ENCODE data around the gene FAM135A. TPM values are rescaled to one million over a fixed set of nuclear protein-coding genes. Genes with fewer than 3 reads are reported as not detected.

FAM135A gene
- total and polyA plus RNA-seq, 2 experiments from 2014 or later: 35.2 to 68.7 TPM

GRCh38 chr6:70538376-70538775, 125.1 kb downstream of the FAM135A start:
- H3K4me1 Mint-ChIP-seq: no peaks in the 10 kb centered on the region
- H3K9me3 Mint-ChIP-seq: no peaks in the 10 kb centered on the region
- Histone ChIP-seq H3K4me2 (no peak overlapping the region), H3K4me3 (no peak overlapping the region), H2AFZ (no peak overlapping the region), H3K36me3 (ENCODE audit: insufficient read depth) (0 out of 2 replicates have a peak, but pooled peaks cover 5% of the 10 kb centered on the region), H3K27ac (ENCODE audit: low read depth) (no peak overlapping the region), H3K4me1 (ENCODE audit: insufficient read depth) (no peaks in the 10 kb centered on the region), H3K79me2 (replicated peaks; ENCODE audit: insufficient read depth) (no peaks in the 10 kb centered on the region), H3K27me3 (ENCODE audit: insufficient read depth) (no peaks in the 10 kb centered on the region), H3F3A (replicated peaks; ENCODE audit: low read depth) (no peaks in the 10 kb centered on the region), H4K20me1 (replicated peaks; ENCODE audit: insufficient read depth) (no peaks in the 10 kb centered on the region; the same call in 1 of the 2 replicates), H3K9me2 (ENCODE audit: insufficient read depth) (no peaks in the 10 kb centered on the region)
- no peaks in the 10 kb centered on the region for H3K27me3 Mint-ChIP-seq (ENCODE audit: insufficient read depth, low read depth, poor library complexity)
- no peak overlapping the region for H3K4me3 Mint-ChIP-seq
- DNase-seq (ENCODE audit: low spot score) (no peak), ATAC-seq (no peak)
- no peak overlapping the region for H3K27ac Mint-ChIP-seq
- peaks cover 24% of the 10 kb centered on the region for H3K36me3 Mint-ChIP-seq (ENCODE audit: low read depth)
- no peak for TF ChIP-seq EZH2phosphoT487 (IDR thresholded peaks at IDR 0.05; ENCODE audit: unreplicated experiment)
- no peak for TF ChIP-seq ZNF114 (CRISPR knock-in tag; IDR thresholded peaks at IDR 0.05)
- TF ChIP-seq, protein P1, sequence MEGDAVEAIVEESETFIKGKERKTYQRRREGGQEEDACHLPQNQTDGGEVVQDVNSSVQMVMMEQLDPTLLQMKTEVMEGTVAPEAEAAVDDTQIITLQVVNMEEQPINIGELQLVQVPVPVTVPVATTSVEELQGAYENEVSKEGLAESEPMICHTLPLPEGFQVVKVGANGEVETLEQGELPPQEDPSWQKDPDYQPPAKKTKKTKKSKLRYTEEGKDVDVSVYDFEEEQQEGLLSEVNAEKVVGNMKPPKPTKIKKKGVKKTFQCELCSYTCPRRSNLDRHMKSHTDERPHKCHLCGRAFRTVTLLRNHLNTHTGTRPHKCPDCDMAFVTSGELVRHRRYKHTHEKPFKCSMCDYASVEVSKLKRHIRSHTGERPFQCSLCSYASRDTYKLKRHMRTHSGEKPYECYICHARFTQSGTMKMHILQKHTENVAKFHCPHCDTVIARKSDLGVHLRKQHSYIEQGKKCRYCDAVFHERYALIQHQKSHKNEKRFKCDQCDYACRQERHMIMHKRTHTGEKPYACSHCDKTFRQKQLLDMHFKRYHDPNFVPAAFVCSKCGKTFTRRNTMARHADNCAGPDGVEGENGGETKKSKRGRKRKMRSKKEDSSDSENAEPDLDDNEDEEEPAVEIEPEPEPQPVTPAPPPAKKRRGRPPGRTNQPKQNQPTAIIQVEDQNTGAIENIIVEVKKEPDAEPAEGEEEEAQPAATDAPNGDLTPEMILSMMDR (conservative IDR thresholded peaks at IDR 0.05; ENCODE audit: low read depth in 2 of 2): no peak
- TF ChIP-seq, protein P2, sequence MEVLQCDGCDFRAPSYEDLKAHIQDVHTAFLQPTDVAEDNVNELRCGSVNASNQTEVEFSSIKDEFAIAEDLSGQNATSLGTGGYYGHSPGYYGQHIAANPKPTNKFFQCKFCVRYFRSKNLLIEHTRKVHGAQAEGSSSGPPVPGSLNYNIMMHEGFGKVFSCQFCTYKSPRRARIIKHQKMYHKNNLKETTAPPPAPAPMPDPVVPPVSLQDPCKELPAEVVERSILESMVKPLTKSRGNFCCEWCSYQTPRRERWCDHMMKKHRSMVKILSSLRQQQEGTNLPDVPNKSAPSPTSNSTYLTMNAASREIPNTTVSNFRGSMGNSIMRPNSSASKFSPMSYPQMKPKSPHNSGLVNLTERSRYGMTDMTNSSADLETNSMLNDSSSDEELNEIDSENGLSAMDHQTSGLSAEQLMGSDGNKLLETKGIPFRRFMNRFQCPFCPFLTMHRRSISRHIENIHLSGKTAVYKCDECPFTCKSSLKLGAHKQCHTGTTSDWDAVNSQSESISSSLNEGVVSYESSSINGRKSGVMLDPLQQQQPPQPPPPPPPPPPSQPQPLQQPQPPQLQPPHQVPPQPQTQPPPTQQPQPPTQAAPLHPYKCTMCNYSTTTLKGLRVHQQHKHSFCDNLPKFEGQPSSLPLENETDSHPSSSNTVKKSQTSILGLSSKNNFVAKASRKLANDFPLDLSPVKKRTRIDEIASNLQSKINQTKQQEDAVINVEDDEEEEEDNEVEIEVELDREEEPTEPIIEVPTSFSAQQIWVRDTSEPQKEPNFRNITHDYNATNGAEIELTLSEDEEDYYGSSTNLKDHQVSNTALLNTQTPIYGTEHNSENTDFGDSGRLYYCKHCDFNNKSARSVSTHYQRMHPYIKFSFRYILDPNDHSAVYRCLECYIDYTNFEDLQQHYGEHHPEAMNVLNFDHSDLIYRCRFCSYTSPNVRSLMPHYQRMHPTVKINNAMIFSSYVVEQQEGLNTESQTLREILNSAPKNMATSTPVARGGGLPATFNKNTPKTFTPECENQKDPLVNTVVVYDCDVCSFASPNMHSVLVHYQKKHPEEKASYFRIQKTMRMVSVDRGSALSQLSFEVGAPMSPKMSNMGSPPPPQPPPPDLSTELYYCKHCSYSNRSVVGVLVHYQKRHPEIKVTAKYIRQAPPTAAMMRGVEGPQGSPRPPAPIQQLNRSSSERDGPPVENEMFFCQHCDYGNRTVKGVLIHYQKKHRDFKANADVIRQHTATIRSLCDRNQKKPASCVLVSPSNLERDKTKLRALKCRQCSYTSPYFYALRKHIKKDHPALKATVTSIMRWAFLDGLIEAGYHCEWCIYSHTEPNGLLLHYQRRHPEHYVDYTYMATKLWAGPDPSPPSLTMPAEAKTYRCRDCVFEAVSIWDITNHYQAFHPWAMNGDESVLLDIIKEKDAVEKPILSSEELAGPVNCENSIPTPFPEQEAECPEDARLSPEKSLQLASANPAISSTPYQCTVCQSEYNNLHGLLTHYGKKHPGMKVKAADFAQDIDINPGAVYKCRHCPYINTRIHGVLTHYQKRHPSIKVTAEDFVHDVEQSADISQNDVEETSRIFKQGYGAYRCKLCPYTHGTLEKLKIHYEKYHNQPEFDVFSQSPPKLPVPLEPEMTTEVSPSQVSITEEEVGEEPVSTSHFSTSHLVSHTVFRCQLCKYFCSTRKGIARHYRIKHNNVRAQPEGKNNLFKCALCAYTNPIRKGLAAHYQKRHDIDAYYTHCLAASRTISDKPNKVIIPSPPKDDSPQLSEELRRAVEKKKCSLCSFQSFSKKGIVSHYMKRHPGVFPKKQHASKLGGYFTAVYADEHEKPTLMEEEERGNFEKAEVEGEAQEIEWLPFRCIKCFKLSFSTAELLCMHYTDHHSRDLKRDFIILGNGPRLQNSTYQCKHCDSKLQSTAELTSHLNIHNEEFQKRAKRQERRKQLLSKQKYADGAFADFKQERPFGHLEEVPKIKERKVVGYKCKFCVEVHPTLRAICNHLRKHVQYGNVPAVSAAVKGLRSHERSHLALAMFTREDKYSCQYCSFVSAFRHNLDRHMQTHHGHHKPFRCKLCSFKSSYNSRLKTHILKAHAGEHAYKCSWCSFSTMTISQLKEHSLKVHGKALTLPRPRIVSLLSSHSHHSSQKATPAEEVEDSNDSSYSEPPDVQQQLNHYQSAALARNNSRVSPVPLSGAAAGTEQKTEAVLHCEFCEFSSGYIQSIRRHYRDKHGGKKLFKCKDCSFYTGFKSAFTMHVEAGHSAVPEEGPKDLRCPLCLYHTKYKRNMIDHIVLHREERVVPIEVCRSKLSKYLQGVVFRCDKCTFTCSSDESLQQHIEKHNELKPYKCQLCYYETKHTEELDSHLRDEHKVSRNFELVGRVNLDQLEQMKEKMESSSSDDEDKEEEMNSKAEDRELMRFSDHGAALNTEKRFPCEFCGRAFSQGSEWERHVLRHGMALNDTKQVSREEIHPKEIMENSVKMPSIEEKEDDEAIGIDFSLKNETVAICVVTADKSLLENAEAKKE (CRISPR knock-in tag; IDR thresholded peaks at IDR 0.05): no peak
- no peak for TF ChIP-seq ETS1 (IDR thresholded peaks at IDR 0.05)
- TF ChIP-seq, protein P3, sequence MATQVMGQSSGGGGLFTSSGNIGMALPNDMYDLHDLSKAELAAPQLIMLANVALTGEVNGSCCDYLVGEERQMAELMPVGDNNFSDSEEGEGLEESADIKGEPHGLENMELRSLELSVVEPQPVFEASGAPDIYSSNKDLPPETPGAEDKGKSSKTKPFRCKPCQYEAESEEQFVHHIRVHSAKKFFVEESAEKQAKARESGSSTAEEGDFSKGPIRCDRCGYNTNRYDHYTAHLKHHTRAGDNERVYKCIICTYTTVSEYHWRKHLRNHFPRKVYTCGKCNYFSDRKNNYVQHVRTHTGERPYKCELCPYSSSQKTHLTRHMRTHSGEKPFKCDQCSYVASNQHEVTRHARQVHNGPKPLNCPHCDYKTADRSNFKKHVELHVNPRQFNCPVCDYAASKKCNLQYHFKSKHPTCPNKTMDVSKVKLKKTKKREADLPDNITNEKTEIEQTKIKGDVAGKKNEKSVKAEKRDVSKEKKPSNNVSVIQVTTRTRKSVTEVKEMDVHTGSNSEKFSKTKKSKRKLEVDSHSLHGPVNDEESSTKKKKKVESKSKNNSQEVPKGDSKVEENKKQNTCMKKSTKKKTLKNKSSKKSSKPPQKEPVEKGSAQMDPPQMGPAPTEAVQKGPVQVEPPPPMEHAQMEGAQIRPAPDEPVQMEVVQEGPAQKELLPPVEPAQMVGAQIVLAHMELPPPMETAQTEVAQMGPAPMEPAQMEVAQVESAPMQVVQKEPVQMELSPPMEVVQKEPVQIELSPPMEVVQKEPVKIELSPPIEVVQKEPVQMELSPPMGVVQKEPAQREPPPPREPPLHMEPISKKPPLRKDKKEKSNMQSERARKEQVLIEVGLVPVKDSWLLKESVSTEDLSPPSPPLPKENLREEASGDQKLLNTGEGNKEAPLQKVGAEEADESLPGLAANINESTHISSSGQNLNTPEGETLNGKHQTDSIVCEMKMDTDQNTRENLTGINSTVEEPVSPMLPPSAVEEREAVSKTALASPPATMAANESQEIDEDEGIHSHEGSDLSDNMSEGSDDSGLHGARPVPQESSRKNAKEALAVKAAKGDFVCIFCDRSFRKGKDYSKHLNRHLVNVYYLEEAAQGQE (IDR thresholded peaks at IDR 0.05; ENCODE audit: unreplicated experiment): no peak
- TF ChIP-seq STAT1 (IDR thresholded peaks at IDR 0.05; ENCODE audit: unreplicated experiment): no peak
- no peak for TF ChIP-seq POLR2AphosphoS5 (IDR thresholded peaks at IDR 0.05; ENCODE audit: low read depth)
- TF ChIP-seq NANOG (IDR thresholded peaks at IDR 0.05; ENCODE audit: borderline replicate concordance): no peak
- TF ChIP-seq CREB1 (CRISPR knock-in tag; IDR thresholded peaks at IDR 0.05; ENCODE audit: low read depth): no peak
- no peak for TF ChIP-seq ZNF331 (CRISPR knock-in tag; IDR thresholded peaks at IDR 0.05; ENCODE audit: low read depth)
- no peak for TF ChIP-seq JUNB (IDR thresholded peaks at IDR 0.05; ENCODE audit: unreplicated experiment)
- TF ChIP-seq EZH2 (IDR thresholded peaks at IDR 0.05; ENCODE audit: low read depth, unreplicated experiment): no peak
